Amniotic epithelial cell (primary cell): ENCODE results near the gene TMEM120B.
"Not testable (repeated sequence)": the region's sequence is repeated elsewhere in the genome, so short reads cannot be mapped to it uniquely, and the experiment has no call there.

Experiments used
- DNase-seq: peaks from one replicate; pipeline ENCODE4 v3.0.0-alpha.2; 2010; ENCODE audit warnings: low read depth

Gene TMEM120B

GRCh38 chr12:121709478-121709961, 3.0 kb upstream of the TMEM120B start:
- DNase-seq: peak; percentile 85

- DNase-seq: no peak
Observed at GRCh38 chr12:121711361-121712189, 977 bp upstream of the TMEM120B start.

GRCh38 chr12:121712190-121712460, 427 bp upstream of the TMEM120B start:
- no peak for DNase-seq

GRCh38 chr12:121713257-121713777, 765 bp downstream of the TMEM120B start:
- no peak for DNase-seq

- no peak for DNase-seq
Observed at GRCh38 chr12:121713793-121714192, 1.2 kb downstream of the TMEM120B start.

- DNase-seq: not testable (repeated sequence)
Observed at GRCh38 chr12:121715055-121715454, 2.5 kb downstream of the TMEM120B start.

- no peak for DNase-seq
Observed at GRCh38 chr12:121715862-121716435, 3.4 kb downstream of the TMEM120B start.

GRCh38 chr12:121717041-121717699, 4.6 kb downstream of the TMEM120B start:
- peak; percentile 95 for DNase-seq

- DNase-seq: no peak
Observed at GRCh38 chr12:121718653-121719239, 6.2 kb downstream of the TMEM120B start.

GRCh38 chr12:121719926-121720414, 7.4 kb downstream of the TMEM120B start:
- peak; percentile 83 for DNase-seq

- no peak for DNase-seq
Observed at GRCh38 chr12:121720762-121721161, 8.2 kb downstream of the TMEM120B start.

- DNase-seq: no peak
Observed at GRCh38 chr12:121722511-121722910, 10.0 kb downstream of the TMEM120B start.

GRCh38 chr12:121723200-121723599, 10.6 kb downstream of the TMEM120B start:
- no peak for DNase-seq

- no peak for DNase-seq
Observed at GRCh38 chr12:121724925-121725324, 12.4 kb downstream of the TMEM120B start.

GRCh38 chr12:121725423-121725822, 12.9 kb downstream of the TMEM120B start:
- no peak for DNase-seq

GRCh38 chr12:121729021-121729420, 16.5 kb downstream of the TMEM120B start:
- no peak for DNase-seq

- DNase-seq: no peak
Observed at GRCh38 chr12:121731473-121731872, 18.9 kb downstream of the TMEM120B start.

GRCh38 chr12:121733849-121734248, 21.3 kb downstream of the TMEM120B start:
- DNase-seq: no peak

GRCh38 chr12:121738340-121738858, 25.8 kb downstream of the TMEM120B start:
- DNase-seq: no peak

- no peak for DNase-seq
Observed at GRCh38 chr12:121740847-121741246, 28.3 kb downstream of the TMEM120B start.

GRCh38 chr12:121741743-121742142, 29.2 kb downstream of the TMEM120B start:
- DNase-seq: no peak

- DNase-seq: peak; percentile 25
Observed at GRCh38 chr12:121745545-121745944, 33.0 kb downstream of the TMEM120B start.
